Thyroid gland (tissue), 4 donors: ENCODE results near the gene MMP10. TPM values are rescaled to one million over a fixed set of nuclear protein-coding genes. Genes with fewer than 3 reads are reported as not detected.

Experiments used
- DNase-seq, 2 donors: peaks; one replicate each; pipeline ENCODE4 v3.0.0-alpha.2; 2019
- H3K27ac ChIP-seq, 3 donors: fragments of 200-600 bp; sonication (generic); 1 replicate in 2 of 3; 2 replicates in 1 of 3; pipeline ENCODE4 v1.5.1; 2016 to 2019; ENCODE audit warnings: mild to moderate bottlenecking in 1 of 3, moderate library complexity in 1 of 3
- H3K27me3 ChIP-seq: fragments of 200-600 bp; sonication (generic); one replicate; pipeline ENCODE4 v1.5.1; 2019
- H3K36me3 ChIP-seq, 2 donors: fragments of 200-600 bp; sonication (generic); one replicate each; pipeline ENCODE4 v1.5.1; 2016 to 2019
- H3K4me1 ChIP-seq, 2 donors: fragments of 200-600 bp; sonication (generic); one replicate each; pipeline ENCODE4 v1.5.1; 2017 to 2019
- H3K4me3 ChIP-seq, 3 donors: fragments of 200-600 bp; sonication (generic); replicated peaks in 1 of 3; 1 replicate in 2 of 3; 2 replicates in 1 of 3; pipeline ENCODE4 v1.5.1; 2016; ENCODE audit warnings: mild to moderate bottlenecking in 1 of 3
- H3K9me3 ChIP-seq: fragments of 200-600 bp; sonication (generic); one replicate; pipeline ENCODE4 v1.5.1; 2017
- POLR2A ChIP-seq, 2 donors: fragments of 450-650 bp; IDR thresholded peaks; one replicate each; pipeline ENCODE4 v1.6.1; 2017; ENCODE audit warnings: antibody characterized with exemption in 2 of 2, mild to moderate bottlenecking in 2 of 2, moderate library complexity in 1 of 2
- WGBS, 2 donors: methylation state at CpG; one replicate each; pipeline ENCODE4 v1.1.5; 2017; 5-methylcytosine and 5-hydroxymethylcytosine counted together
- intact Hi-C: fragments of 100-400 bp; cut with DNase I; formaldehyde crosslinking; loops from one replicate; pipeline ENCODE4 v1.15.1; 2023
- total RNA-seq, 4 donors: library from RNA; depleted of rRNA; stranded (reverse); fragments of >200 nt; gene quantifications; one replicate each; pipeline ENCODE4 v1.2.3, GENCODE V29; 2016
- TF ChIP-seq, protein P1 (sequence below), 6 experiments: fragments of 200-600 bp in 3 of 6; fragments of 450-650 bp in 3 of 6; sonication (generic) in 3 of 6; IDR thresholded peaks; one replicate each; pipeline ENCODE4 v1.5.1; 2016 to 2019; ENCODE audit warnings: antibody characterized with exemption in 6 of 6, mild to moderate bottlenecking in 2 of 6, inconsistent platforms in 1 of 6, moderate library complexity in 1 of 6

Gene MMP10
- total RNA-seq, 4 donors from 2014 or later: not detected

DNA sequence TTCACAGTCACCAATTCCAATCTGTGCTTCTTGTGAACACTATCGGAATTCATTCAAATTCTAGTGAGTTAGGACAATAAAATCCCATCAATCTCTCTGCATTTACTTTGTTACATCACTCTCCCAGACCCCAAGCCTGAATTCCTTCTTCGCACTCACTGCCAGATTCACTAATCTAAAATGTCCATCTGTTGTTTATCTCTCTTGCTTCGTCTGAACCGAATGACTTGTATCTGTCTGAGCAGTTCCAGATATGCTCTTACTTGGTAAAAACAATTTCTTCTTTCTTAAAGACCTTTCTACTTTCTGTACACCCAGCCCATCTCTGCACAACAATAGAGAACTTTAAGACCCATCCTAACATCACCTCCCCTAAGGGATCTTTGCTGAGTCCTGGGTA, 7.0 kb downstream of the MMP10 start:
- H3K36me3 ChIP-seq: no peaks in the 10 kb centered on the region
- intact Hi-C loops: no loop called here
- no peak for DNase-seq
- TF ChIP-seq, protein P1, sequence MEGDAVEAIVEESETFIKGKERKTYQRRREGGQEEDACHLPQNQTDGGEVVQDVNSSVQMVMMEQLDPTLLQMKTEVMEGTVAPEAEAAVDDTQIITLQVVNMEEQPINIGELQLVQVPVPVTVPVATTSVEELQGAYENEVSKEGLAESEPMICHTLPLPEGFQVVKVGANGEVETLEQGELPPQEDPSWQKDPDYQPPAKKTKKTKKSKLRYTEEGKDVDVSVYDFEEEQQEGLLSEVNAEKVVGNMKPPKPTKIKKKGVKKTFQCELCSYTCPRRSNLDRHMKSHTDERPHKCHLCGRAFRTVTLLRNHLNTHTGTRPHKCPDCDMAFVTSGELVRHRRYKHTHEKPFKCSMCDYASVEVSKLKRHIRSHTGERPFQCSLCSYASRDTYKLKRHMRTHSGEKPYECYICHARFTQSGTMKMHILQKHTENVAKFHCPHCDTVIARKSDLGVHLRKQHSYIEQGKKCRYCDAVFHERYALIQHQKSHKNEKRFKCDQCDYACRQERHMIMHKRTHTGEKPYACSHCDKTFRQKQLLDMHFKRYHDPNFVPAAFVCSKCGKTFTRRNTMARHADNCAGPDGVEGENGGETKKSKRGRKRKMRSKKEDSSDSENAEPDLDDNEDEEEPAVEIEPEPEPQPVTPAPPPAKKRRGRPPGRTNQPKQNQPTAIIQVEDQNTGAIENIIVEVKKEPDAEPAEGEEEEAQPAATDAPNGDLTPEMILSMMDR (IDR thresholded peaks at IDR 0.05): no peak
- no peak for TF ChIP-seq POLR2A (IDR thresholded peaks at IDR 0.05)
- no peaks in the 10 kb centered on the region for H3K9me3 ChIP-seq
- H3K4me3 ChIP-seq: no peak overlapping the region
- H3K27ac ChIP-seq: no peak overlapping the region
- no peaks in the 10 kb centered on the region for H3K4me1 ChIP-seq
- 70 to 84% methylated on average over 4 of the region's 4 CpGs for WGBS, 2 donors
- H3K27me3 ChIP-seq: no peaks in the 10 kb centered on the region

DNA sequence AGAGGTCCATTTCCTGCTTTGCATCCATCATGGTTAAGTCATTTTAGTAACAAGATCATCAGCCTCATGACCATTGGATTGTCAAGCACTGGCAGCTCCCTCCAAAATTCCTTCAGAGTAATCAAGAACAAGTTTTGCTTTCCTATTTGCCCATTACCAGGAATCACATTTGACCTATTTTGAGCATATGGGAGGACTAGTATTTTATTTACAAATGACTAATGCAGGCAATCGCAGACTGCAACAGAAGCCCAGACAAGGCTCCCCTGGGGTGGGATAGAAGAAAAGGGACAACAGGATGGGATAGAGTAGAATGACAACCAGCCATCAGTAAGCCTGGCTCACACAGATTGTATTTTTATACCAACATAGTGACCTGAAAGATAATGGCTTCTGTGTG, 9.1 kb downstream of the MMP10 start:
- no peak for DNase-seq
- WGBS, 2 donors: 65 to 78% methylated on average over 1 of the region's 1 CpG
- no peak overlapping the region for H3K27ac ChIP-seq
- TF ChIP-seq, protein P1 (IDR thresholded peaks at IDR 0.05): no peak
- no peak for TF ChIP-seq POLR2A (IDR thresholded peaks at IDR 0.05)
- intact Hi-C loops: no loop called here
- H3K4me3 ChIP-seq: no peak overlapping the region
- no peaks in the 10 kb centered on the region for H3K27me3 ChIP-seq
- no peaks in the 10 kb centered on the region for H3K36me3 ChIP-seq
- no peaks in the 10 kb centered on the region for H3K4me1 ChIP-seq
- H3K9me3 ChIP-seq: no peaks in the 10 kb centered on the region

DNA sequence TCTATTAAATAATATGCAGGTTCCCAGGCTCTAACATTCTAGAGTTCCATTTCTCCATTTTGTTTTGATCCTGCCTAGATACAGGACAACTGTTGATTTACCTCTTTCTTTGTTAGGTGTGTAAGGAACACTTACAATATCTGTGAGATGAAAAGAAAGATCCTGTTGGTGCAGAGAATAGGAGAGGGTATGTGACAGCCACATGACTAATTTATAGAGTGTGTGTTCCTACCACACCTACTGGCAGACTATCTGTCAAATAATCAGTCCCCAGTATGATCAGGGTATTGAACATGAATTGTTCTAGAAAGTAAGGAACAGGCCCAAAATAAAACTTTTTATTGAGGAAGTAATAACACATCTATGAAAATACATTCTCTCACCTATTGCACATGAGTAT, 10.2 kb downstream of the MMP10 start:
- no peak for TF ChIP-seq POLR2A (IDR thresholded peaks at IDR 0.05)
- TF ChIP-seq, protein P1 (IDR thresholded peaks at IDR 0.05): no peak
- Histone ChIP-seq H3K27me3 (no peaks in the 10 kb centered on the region), H3K27ac (no peak overlapping the region), H3K36me3 (no peaks in the 10 kb centered on the region), H3K4me3 (no peak overlapping the region), H3K4me1 (no peaks in the 10 kb centered on the region), H3K9me3 (no peaks in the 10 kb centered on the region)
- no peak for DNase-seq
- intact Hi-C loops: no loop called here

DNA sequence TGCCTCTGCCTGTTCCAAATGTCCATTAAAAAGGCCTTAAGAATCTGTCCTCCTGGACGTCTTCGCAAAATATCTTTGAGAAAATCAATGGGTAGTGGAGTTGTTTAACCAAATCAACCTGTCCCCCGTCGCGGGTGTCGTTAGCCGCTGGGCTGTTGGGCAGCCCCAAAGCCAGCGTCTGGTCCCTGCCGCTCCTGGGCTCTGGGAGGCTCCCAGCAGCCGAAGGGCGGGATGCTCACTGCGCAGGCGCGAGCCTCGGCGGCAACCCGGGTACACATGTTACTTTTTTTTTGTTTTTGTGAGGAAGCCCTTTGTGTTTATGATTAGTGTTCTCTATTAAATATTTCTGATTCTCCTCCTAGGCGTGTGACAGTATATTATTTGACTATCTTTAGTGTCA, 12.6 kb downstream of the MMP10 start:
- Histone ChIP-seq H3K27ac (no peak overlapping the region), H3K4me1 (no peaks in the 10 kb centered on the region), H3K9me3 (no peaks in the 10 kb centered on the region), H3K36me3 (no peaks in the 10 kb centered on the region), H3K27me3 (no peaks in the 10 kb centered on the region), H3K4me3 (no peak overlapping the region)
- no peak for DNase-seq
- TF ChIP-seq, protein P1 (IDR thresholded peaks at IDR 0.05): no peak
- no peak for TF ChIP-seq POLR2A (IDR thresholded peaks at IDR 0.05)
- 45 to 71% methylated on average over 18 of the region's 18 CpGs for WGBS, 2 donors
- intact Hi-C loops: no loop called here

DNA sequence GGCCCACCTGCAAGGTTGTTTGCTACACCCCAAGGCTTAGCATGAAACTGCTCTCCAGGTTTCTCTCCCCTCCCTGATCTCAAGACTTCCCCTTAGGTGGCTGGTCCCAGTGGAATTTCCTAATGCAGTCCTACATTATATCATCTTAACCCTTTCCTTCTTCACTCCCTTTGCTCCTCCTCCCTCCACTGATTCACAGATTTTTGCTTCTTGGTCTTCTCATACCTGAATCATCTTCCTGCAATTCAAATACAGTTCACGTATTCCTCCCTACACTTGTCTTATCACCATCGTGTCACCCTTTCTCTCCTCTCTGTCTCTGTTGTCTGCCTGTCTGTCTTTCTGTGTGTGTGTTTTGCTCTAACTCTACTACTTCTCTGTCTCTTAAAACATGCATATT, 17.0 kb downstream of the MMP10 start:
- Histone ChIP-seq H3K9me3 (no peaks in the 10 kb centered on the region), H3K27ac (no peak overlapping the region), H3K4me1 (no peaks in the 10 kb centered on the region), H3K27me3 (no peaks in the 10 kb centered on the region), H3K4me3 (no peak overlapping the region), H3K36me3 (no peaks in the 10 kb centered on the region)
- TF ChIP-seq, protein P1 (IDR thresholded peaks at IDR 0.05): no peak
- TF ChIP-seq POLR2A (IDR thresholded peaks at IDR 0.05): no peak
- intact Hi-C loops: no loop called here
- WGBS, 2 donors: 83 to 88% methylated on average over 2 of the region's 2 CpGs
- no peak for DNase-seq
